ENCODE measurements around the gene SPC25. TPM values are rescaled to one million over a fixed set of nuclear protein-coding genes. Genes with fewer than 3 reads are reported as not detected.

The SPC25 gene
- polyA plus RNA-seq (1.8 and 2.7 TPM in 2 replicates), polyA minus RNA-seq (1.4 TPM in 1 of 2 replicates, not detected in the other)

GRCh38 chr2:168890006-168890782 lies at the start of gene SPC25:
SPC25 (minus strand) TSS chr2:168890430; CDS start chr2:168889519, 911 bp downstream.
- Histone ChIP-seq H2AFZ (ENCODE audit: low read depth, low read length) (peak within 1 kb of the TSS; percentile 19), H3F3A (ENCODE audit: insufficient read depth, low read length, poor library complexity, severe bottlenecking) (no peaks in the 10 kb centered on the region), H3K9ac (ENCODE audit: low read length) (no peak within 1 kb of the TSS), H3K27me3 (ENCODE audit: insufficient read depth, low read depth, low read length) (no peaks in the 10 kb centered on the region), H4K20me1 (ENCODE audit: insufficient read depth) (no peaks in the 10 kb centered on the region), H3K4me3 (ENCODE audit: low read length) (peak within 1 kb of the TSS; percentile 69), H3K9me2 (ENCODE audit: insufficient read depth, low read length) (no peaks in the 10 kb centered on the region), H3K79me2 (replicated peaks; ENCODE audit: insufficient read depth, low read length) (peaks cover 10% of the 10 kb centered on the region), H3K27ac (ENCODE audit: low read length) (no peak within 1 kb of the TSS), H3K36me3 (ENCODE audit: insufficient read depth, low read length) (no peaks in the 10 kb centered on the region), H3K4me2 (ENCODE audit: low read length) (peak within 1 kb of the TSS; percentile 80), H3K9me3 (ENCODE audit: low read length) (no peaks in the 10 kb centered on the region)
- TF ChIP-seq TAF1 (IDR thresholded peaks at IDR 0.05; ENCODE audit: low read depth) (no peak), EZH2 (IDR thresholded peaks at IDR 0.05; ENCODE audit: borderline replicate concordance, insufficient read depth, low read length, poor library complexity, severe bottlenecking) (no peak), REST (IDR thresholded peaks at IDR 0.05; ENCODE audit: borderline replicate concordance) (no peak), SMC3 (conservative IDR thresholded peaks at IDR 0.05; ENCODE audit: poor library complexity) (peak; percentile 18), CTCF (IDR thresholded peaks at IDR 0.05; ENCODE audit: poor library complexity, severe bottlenecking) (no peak), MXI1 (conservative IDR thresholded peaks at IDR 0.05; ENCODE audit: poor library complexity, severe bottlenecking) (peak; percentile 76), RAD21 (conservative IDR thresholded peaks at IDR 0.05) (no peak), POLR2AphosphoS5 (IDR thresholded peaks at IDR 0.05) (peak; percentile 17), EP300 (conservative IDR thresholded peaks at IDR 0.05; ENCODE audit: poor library complexity, severe bottlenecking) (no peak)

GRCh38 chr2:168939918-168940317 lies 49.7 kb upstream of the SPC25 start:
- no peaks in the 10 kb centered on the region for H4K20me1 ChIP-seq (ENCODE audit: insufficient read depth)
- H3F3A ChIP-seq (ENCODE audit: insufficient read depth, low read length, poor library complexity, severe bottlenecking): no peaks in the 10 kb centered on the region
- H3K4me3 ChIP-seq (ENCODE audit: low read length): no peak overlapping the region

More at GRCh38 chr2:168939918-168940317, 49.7 kb upstream of the SPC25 start:
- Histone ChIP-seq H2AFZ (ENCODE audit: low read depth, low read length) (no peak overlapping the region), H3K36me3 (ENCODE audit: insufficient read depth, low read length) (no peaks in the 10 kb centered on the region), H3K27ac (ENCODE audit: low read length) (no peak overlapping the region), H3K79me2 (replicated peaks; ENCODE audit: insufficient read depth, low read length) (no peaks in the 10 kb centered on the region), H3K9ac (ENCODE audit: low read length) (no peak overlapping the region), H3K9me2 (ENCODE audit: insufficient read depth, low read length) (no peaks in the 10 kb centered on the region), H3K27me3 (ENCODE audit: insufficient read depth, low read depth, low read length) (no peaks in the 10 kb centered on the region), H3K4me2 (ENCODE audit: low read length) (no peak overlapping the region), H3K9me3 (ENCODE audit: low read length) (no peaks in the 10 kb centered on the region)
- TF ChIP-seq REST (IDR thresholded peaks at IDR 0.05; ENCODE audit: borderline replicate concordance) (no peak), POLR2AphosphoS5 (IDR thresholded peaks at IDR 0.05) (no peak), EZH2 (IDR thresholded peaks at IDR 0.05; ENCODE audit: borderline replicate concordance, insufficient read depth, low read length, poor library complexity, severe bottlenecking) (no peak), EP300 (conservative IDR thresholded peaks at IDR 0.05; ENCODE audit: poor library complexity, severe bottlenecking) (no peak), SMC3 (conservative IDR thresholded peaks at IDR 0.05; ENCODE audit: poor library complexity) (no peak), MXI1 (conservative IDR thresholded peaks at IDR 0.05; ENCODE audit: poor library complexity, severe bottlenecking) (no peak), CTCF (IDR thresholded peaks at IDR 0.05; ENCODE audit: poor library complexity, severe bottlenecking) (no peak), TAF1 (IDR thresholded peaks at IDR 0.05; ENCODE audit: low read depth) (no peak)

All from neural cell (in vitro differentiated cells).